PFSK-1 (cell line): ENCODE measurements around the gene TEDDM1.

Experiments
- FOXP2 ChIP-seq: optimal IDR thresholded peaks from 2 replicates; pipeline ENCODE3; 2011; ENCODE audit warnings: borderline replicate concordance, control low read depth, inconsistent platforms; ENCODE audit not compliant: insufficient read depth; ENCODE audit errors: extremely low read length, extremely low read depth
- POLR2AphosphoS5 ChIP-seq: IDR thresholded peaks from 2 replicates; pipeline ENCODE4 v1.6.1; 2012; ENCODE audit warnings: low read depth, mild to moderate bottlenecking, control low read depth, low read length, moderate library complexity
- SIN3A ChIP-seq: IDR thresholded peaks from 2 replicates; pipeline ENCODE4 v1.6.1; 2012; ENCODE audit warnings: mild to moderate bottlenecking, low read length, moderate library complexity, borderline replicate concordance; ENCODE audit not compliant: insufficient read depth
- TAF1 ChIP-seq: IDR thresholded peaks from 2 replicates; pipeline ENCODE4 v1.6.1; 2012; ENCODE audit warnings: low read length, control low read depth, borderline replicate concordance; ENCODE audit not compliant: insufficient read depth
- TF ChIP-seq, protein P1 (sequence below), 2 experiments: IDR thresholded peaks; 2 replicates each; pipeline versions ENCODE4 v1.6.1 to v1.8.0; 2011 to 2012; ENCODE audit warnings: low read depth in 2 of 2, low read length in 2 of 2, control low read depth in 1 of 2, inconsistent platforms in 1 of 2, mild to moderate bottlenecking in 1 of 2, moderate library complexity in 1 of 2; ENCODE audit not compliant: insufficient read depth in 1 of 2

Gene TEDDM1

DNA sequence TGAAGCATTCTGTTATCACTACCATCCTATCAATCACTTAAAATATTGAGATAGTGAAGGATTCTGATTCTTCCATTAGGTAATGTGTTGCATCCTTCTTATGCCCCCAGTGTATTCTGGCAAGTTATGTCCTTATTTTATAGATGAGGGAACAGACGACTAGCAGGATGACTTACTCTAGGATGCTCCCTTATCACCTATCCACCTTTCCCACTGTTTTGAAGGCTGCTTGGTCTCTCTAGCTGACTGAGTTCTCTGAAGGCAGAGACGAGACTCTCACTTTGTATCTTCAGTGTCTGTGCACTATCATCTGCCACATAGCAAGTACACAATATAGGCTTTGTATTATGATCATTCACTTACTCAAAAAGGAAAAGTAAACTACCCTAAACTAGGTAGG lies 12.9 kb downstream of the TEDDM1 start:
- TF ChIP-seq, protein P1, sequence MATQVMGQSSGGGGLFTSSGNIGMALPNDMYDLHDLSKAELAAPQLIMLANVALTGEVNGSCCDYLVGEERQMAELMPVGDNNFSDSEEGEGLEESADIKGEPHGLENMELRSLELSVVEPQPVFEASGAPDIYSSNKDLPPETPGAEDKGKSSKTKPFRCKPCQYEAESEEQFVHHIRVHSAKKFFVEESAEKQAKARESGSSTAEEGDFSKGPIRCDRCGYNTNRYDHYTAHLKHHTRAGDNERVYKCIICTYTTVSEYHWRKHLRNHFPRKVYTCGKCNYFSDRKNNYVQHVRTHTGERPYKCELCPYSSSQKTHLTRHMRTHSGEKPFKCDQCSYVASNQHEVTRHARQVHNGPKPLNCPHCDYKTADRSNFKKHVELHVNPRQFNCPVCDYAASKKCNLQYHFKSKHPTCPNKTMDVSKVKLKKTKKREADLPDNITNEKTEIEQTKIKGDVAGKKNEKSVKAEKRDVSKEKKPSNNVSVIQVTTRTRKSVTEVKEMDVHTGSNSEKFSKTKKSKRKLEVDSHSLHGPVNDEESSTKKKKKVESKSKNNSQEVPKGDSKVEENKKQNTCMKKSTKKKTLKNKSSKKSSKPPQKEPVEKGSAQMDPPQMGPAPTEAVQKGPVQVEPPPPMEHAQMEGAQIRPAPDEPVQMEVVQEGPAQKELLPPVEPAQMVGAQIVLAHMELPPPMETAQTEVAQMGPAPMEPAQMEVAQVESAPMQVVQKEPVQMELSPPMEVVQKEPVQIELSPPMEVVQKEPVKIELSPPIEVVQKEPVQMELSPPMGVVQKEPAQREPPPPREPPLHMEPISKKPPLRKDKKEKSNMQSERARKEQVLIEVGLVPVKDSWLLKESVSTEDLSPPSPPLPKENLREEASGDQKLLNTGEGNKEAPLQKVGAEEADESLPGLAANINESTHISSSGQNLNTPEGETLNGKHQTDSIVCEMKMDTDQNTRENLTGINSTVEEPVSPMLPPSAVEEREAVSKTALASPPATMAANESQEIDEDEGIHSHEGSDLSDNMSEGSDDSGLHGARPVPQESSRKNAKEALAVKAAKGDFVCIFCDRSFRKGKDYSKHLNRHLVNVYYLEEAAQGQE (IDR thresholded peaks at IDR 0.05; ENCODE audit: insufficient read depth in 1 of 2, low read depth in 2 of 2, low read length in 2 of 2) = no peak
- TF ChIP-seq FOXP2 = no peak
- no peak for TF ChIP-seq SIN3A
- TF ChIP-seq TAF1 = no peak
- TF ChIP-seq POLR2AphosphoS5 = no peak

DNA sequence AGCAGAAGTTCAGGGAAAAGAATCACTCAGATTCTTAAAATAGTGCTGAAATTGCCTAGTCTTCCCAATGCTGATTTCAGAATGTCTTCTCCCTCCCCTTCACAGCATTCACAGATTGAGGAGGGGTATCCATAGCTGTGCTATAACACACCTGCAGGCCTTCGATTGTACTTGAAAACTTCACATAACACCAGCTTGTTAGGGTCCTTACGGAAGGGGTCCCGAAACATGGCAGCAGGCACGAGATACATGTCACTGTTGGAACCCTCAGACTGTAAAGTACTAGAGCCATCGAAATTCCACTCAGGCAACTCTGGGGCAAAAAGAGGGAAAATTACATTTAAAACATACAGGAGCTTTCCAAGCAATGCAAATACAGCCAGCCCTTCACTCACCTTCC lies 13.5 kb downstream of the TEDDM1 start:
- TF ChIP-seq FOXP2 (no peak), SIN3A (no peak), TAF1 (no peak)

DNA sequence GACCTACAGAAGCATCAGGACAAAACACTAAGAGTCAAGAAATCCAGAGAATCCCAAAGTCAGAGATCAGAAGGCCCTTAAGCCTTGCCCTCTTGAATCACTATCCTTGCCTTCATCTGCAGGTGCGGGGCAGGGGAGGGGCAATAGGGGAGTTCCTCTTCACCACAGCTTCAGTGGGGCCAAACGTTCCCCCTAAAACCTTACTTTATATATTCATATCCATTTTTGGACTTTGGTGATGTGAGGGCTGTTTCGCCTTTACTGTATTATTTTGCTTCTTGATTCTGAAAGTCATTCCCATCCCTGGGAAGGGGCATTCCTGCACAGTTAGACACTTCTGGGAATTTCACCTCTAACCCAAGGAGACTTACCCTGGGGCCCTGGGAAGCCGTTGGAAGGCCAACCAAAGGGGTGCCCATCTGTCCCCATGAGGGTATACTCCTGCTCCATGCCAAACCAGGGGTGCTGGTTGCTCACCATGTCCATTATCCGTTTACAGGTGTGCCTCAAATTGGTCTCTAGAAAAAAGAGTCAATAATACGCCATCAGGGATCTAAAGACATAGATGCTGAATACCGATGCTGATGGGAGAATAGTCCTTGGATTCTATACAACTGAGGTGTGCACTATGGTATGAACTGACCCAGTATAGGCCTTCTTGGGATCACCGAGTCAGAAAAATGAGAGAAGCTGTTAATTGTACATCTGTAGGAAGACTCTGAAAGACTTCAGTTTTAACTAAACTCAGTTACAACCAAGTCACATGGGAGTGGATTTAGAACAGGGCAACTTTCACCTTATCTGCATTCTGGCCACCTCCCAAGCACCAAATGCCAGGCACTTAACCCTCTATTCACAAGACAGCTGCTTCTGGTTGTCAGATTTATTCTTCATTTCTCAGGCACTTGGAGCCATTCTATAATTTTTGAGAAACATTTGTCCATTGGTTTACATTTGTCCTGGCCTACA lies 14.3 kb downstream of the TEDDM1 start:
- no peak for TF ChIP-seq SIN3A
- TF ChIP-seq, protein P1 (IDR thresholded peaks at IDR 0.05; ENCODE audit: insufficient read depth in 1 of 2, low read depth in 2 of 2, low read length in 2 of 2) = no peak

DNA sequence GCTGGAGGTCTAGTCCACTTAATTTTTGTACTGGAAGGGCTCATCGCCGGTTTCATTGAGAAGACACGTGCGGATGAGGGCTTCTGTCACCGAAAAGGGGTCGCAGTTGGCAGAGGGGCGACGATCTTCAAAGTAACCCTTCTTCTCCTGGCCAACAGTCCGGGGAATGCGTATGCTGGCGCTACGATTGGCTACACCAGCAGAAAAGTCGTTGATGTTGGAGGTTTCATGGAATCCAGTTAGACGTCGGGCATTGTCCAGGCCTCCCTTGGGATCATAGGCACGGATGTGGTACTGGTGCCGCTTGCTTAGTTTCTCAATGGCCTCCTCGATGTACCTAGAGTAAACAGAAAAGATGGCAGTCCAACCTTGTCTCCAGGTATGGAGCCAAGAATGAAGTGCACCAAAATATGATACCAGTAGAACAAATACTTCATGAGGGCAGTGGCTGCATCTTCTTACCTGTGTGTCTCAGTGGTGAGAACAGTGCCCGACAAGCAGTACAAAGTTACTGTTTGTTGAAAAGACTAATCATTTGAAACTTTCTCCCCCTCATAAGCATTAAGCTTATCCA lies 16.0 kb downstream of the TEDDM1 start:
- TF ChIP-seq FOXP2 = no peak
- TF ChIP-seq SIN3A = no peak
- no peak for TF ChIP-seq POLR2AphosphoS5
- TF ChIP-seq TAF1 = no peak
- TF ChIP-seq, protein P1 (IDR thresholded peaks at IDR 0.05; ENCODE audit: insufficient read depth in 1 of 2, low read depth in 2 of 2, low read length in 2 of 2) = no peak

DNA sequence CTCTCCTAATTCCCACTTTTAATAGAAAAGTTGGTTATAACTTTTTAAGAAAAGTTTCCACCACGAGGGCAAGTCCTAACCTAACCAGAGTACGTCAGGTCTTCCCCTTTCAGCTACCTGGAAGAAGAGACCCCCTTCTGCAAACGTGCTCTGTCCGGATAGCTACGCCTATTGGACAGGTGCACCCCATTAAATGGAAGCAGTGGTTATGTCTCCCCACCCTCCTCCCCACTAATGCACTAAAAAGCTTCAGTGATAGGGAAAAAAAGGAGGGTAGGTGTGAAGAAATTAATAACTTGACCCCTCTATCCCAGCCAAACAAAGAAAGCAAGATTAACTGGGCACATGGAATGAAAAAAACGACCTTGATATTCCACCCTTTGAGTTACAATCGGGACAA lies 16.5 kb downstream of the TEDDM1 start:
- TF ChIP-seq, protein P1 (IDR thresholded peaks at IDR 0.05; ENCODE audit: insufficient read depth in 1 of 2, low read depth in 2 of 2, low read length in 2 of 2) = no peak
- TF ChIP-seq POLR2AphosphoS5 (no peak), SIN3A (no peak), TAF1 (no peak), FOXP2 (no peak)
